Thyroid gland (tissue), 4 donors: ENCODE measurements around the gene CFAP210.

Experiments used
- POLR2A ChIP-seq, 2 donors: fragments of 450-650 bp; IDR thresholded peaks; one replicate each; pipeline ENCODE4 v1.6.1; 2017; ENCODE audit warnings: antibody characterized with exemption in 2 of 2, mild to moderate bottlenecking in 2 of 2, moderate library complexity in 1 of 2
- TF ChIP-seq, protein P1 (sequence below), 6 experiments: fragments of 200-600 bp in 3 of 6; fragments of 450-650 bp in 3 of 6; sonication (generic) in 3 of 6; IDR thresholded peaks; one replicate each; pipeline ENCODE4 v1.5.1; 2016 to 2019; ENCODE audit warnings: antibody characterized with exemption in 6 of 6, mild to moderate bottlenecking in 2 of 6, inconsistent platforms in 1 of 6, moderate library complexity in 1 of 6

DNA sequence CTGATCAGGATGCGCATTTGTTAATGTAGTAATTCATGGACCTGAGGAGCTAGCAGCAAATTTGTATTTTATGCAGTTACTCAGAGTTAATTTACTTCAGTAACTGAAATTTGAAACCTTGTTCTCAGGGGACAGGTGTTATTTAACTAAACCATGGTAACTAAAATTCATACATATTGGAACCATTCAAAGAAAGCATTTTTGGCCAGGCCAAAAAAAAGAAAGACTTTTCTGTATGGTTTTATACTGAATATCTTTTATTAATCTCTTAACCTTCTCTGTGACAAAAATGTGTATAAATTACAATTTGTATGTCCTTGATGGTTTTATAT lies 35.0 kb upstream of the CFAP210 start:
- TF ChIP-seq, protein P1, sequence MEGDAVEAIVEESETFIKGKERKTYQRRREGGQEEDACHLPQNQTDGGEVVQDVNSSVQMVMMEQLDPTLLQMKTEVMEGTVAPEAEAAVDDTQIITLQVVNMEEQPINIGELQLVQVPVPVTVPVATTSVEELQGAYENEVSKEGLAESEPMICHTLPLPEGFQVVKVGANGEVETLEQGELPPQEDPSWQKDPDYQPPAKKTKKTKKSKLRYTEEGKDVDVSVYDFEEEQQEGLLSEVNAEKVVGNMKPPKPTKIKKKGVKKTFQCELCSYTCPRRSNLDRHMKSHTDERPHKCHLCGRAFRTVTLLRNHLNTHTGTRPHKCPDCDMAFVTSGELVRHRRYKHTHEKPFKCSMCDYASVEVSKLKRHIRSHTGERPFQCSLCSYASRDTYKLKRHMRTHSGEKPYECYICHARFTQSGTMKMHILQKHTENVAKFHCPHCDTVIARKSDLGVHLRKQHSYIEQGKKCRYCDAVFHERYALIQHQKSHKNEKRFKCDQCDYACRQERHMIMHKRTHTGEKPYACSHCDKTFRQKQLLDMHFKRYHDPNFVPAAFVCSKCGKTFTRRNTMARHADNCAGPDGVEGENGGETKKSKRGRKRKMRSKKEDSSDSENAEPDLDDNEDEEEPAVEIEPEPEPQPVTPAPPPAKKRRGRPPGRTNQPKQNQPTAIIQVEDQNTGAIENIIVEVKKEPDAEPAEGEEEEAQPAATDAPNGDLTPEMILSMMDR (IDR thresholded peaks at IDR 0.05) = no peak
- no peak for TF ChIP-seq POLR2A (IDR thresholded peaks at IDR 0.05)
